ENCODE measurements around the gene CLGN.
"Not testable (repeated sequence)": the region's sequence is repeated elsewhere in the genome, so short reads cannot be mapped to it uniquely, and the experiment has no call there.

The CLGN gene

DNA sequence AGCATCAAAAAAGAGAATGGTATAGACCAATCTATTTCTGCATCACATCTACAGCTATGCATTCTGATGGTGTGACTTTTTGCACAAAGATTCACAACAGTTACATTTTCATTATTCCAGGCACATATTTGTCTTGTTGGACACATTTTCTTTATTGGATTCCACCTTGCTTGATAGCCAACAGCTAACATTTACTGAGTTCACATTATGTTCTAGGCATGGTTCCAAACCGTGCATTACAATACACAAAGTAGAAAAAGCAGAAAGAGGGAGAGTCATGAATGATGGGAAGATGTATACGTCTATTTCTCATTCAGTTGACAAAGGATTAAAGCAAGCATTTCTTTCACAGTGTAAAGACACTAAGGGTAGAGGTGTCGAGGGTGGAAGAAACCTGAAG lies 22.9 kb upstream of the CLGN start:
- Histone ChIP-seq H3K4me1 (ENCODE audit: insufficient read depth, low read length, poor library complexity, severe bottlenecking) (no peaks in the 10 kb centered on the region), H2AFZ (ENCODE audit: low read length) (no peak overlapping the region), H3F3A (ENCODE audit: low read depth) (no peaks in the 10 kb centered on the region), H3K9ac (ENCODE audit: low read depth, low read length, poor library complexity, severe bottlenecking) (no peak overlapping the region), H3K9me2 (replicated peaks; ENCODE audit: low read depth, low read length) (no peaks in the 10 kb centered on the region), H3K4me3 (ENCODE audit: low read length, poor library complexity, severe bottlenecking) (no peak overlapping the region), H3K4me2 (ENCODE audit: low read depth, low read length, poor library complexity, severe bottlenecking) (no peak overlapping the region), H3K9me3 (ENCODE audit: insufficient read depth, low read depth, low read length) (no peaks in the 10 kb centered on the region), H4K20me1 (ENCODE audit: insufficient read depth, low read length, poor library complexity, severe bottlenecking) (no peaks in the 10 kb centered on the region), H3K79me2 (ENCODE audit: insufficient read depth, low read length) (no peaks in the 10 kb centered on the region), H3K27me3 (ENCODE audit: insufficient read depth, low read length, poor library complexity, severe bottlenecking) (no peaks in the 10 kb centered on the region), H3K36me3 (ENCODE audit: insufficient read depth, low read length) (no peaks in the 10 kb centered on the region)
- TF ChIP-seq EZH2phosphoT487 (IDR thresholded peaks at IDR 0.05; ENCODE audit: borderline replicate concordance) = no peak
- TF ChIP-seq, protein P1, sequence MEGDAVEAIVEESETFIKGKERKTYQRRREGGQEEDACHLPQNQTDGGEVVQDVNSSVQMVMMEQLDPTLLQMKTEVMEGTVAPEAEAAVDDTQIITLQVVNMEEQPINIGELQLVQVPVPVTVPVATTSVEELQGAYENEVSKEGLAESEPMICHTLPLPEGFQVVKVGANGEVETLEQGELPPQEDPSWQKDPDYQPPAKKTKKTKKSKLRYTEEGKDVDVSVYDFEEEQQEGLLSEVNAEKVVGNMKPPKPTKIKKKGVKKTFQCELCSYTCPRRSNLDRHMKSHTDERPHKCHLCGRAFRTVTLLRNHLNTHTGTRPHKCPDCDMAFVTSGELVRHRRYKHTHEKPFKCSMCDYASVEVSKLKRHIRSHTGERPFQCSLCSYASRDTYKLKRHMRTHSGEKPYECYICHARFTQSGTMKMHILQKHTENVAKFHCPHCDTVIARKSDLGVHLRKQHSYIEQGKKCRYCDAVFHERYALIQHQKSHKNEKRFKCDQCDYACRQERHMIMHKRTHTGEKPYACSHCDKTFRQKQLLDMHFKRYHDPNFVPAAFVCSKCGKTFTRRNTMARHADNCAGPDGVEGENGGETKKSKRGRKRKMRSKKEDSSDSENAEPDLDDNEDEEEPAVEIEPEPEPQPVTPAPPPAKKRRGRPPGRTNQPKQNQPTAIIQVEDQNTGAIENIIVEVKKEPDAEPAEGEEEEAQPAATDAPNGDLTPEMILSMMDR (conservative IDR thresholded peaks at IDR 0.05; ENCODE audit: low read length) = no peak

DNA sequence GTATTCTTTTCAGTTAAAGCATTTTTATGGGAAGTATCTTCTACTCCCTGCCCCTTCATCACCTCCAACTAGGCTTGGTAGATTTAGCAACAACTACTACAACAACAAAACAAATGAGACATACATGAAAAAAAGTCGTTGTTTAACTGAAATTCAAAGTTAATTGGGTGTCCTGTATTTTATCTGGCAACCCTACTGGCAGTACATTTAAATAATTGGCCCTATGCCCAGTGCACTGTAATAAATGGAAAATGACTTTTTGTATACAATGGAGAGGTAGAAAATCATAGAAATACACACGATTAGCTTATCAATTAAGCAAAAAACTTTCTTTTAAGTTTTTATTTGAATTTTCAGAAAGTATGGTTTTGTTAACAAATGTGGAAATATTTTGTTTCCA lies 21.4 kb upstream of the CLGN start:
- no peak for TF ChIP-seq EZH2phosphoT487 (IDR thresholded peaks at IDR 0.05; ENCODE audit: borderline replicate concordance)
- TF ChIP-seq, protein P1 (conservative IDR thresholded peaks at IDR 0.05; ENCODE audit: low read length) = no peak
- Histone ChIP-seq H4K20me1 (ENCODE audit: insufficient read depth, low read length, poor library complexity, severe bottlenecking) (no peaks in the 10 kb centered on the region), H3K4me1 (ENCODE audit: insufficient read depth, low read length, poor library complexity, severe bottlenecking) (no peaks in the 10 kb centered on the region), H2AFZ (ENCODE audit: low read length) (no peak overlapping the region), H3K4me3 (ENCODE audit: low read length, poor library complexity, severe bottlenecking) (no peak overlapping the region), H3K9me2 (replicated peaks; ENCODE audit: low read depth, low read length) (no peaks in the 10 kb centered on the region), H3K9ac (ENCODE audit: low read depth, low read length, poor library complexity, severe bottlenecking) (no peak overlapping the region), H3F3A (ENCODE audit: low read depth) (no peaks in the 10 kb centered on the region), H3K27me3 (ENCODE audit: insufficient read depth, low read length, poor library complexity, severe bottlenecking) (no peaks in the 10 kb centered on the region), H3K36me3 (ENCODE audit: insufficient read depth, low read length) (no peaks in the 10 kb centered on the region), H3K9me3 (ENCODE audit: insufficient read depth, low read depth, low read length) (no peaks in the 10 kb centered on the region), H3K79me2 (ENCODE audit: insufficient read depth, low read length) (no peaks in the 10 kb centered on the region), H3K4me2 (ENCODE audit: low read depth, low read length, poor library complexity, severe bottlenecking) (no peak overlapping the region)

DNA sequence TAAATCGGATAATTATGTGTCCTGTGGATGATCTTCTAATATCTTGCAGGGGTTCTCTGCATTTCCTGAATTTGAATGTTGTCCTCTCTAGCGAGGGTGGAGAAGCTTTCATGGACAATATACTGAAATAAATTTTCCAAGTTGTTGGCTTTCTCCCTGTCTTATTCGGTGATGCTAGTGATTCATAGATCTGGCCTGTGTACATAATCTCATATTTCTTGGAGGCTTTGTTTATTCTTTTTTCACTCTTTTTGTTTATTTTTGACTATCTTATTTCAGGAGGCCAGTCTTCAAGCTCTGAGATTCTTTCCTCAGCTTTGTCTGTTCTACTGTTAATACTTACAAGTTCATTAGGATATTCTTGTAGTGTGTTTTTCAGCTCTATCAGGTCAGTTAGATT lies 20.7 kb upstream of the CLGN start:
- Histone ChIP-seq H3K79me2 (ENCODE audit: insufficient read depth, low read length) (no peaks in the 10 kb centered on the region), H3K9me2 (replicated peaks; ENCODE audit: low read depth, low read length) (no peaks in the 10 kb centered on the region), H3K9me3 (ENCODE audit: insufficient read depth, low read depth, low read length) (no peaks in the 10 kb centered on the region), H4K20me1 (ENCODE audit: insufficient read depth, low read length, poor library complexity, severe bottlenecking) (no peaks in the 10 kb centered on the region), H3F3A (ENCODE audit: low read depth) (no peaks in the 10 kb centered on the region), H3K9ac (ENCODE audit: low read depth, low read length, poor library complexity, severe bottlenecking) (no peak overlapping the region), H3K27me3 (ENCODE audit: insufficient read depth, low read length, poor library complexity, severe bottlenecking) (no peaks in the 10 kb centered on the region), H3K4me1 (ENCODE audit: insufficient read depth, low read length, poor library complexity, severe bottlenecking) (no peaks in the 10 kb centered on the region), H3K4me3 (ENCODE audit: low read length, poor library complexity, severe bottlenecking) (no peak overlapping the region), H3K4me2 (ENCODE audit: low read depth, low read length, poor library complexity, severe bottlenecking) (no peak overlapping the region), H3K36me3 (ENCODE audit: insufficient read depth, low read length) (no peaks in the 10 kb centered on the region), H2AFZ (ENCODE audit: low read length) (no peak overlapping the region)
- no peak for TF ChIP-seq EZH2phosphoT487 (IDR thresholded peaks at IDR 0.05; ENCODE audit: borderline replicate concordance)
- TF ChIP-seq, protein P1 (conservative IDR thresholded peaks at IDR 0.05; ENCODE audit: low read length) = no peak

DNA sequence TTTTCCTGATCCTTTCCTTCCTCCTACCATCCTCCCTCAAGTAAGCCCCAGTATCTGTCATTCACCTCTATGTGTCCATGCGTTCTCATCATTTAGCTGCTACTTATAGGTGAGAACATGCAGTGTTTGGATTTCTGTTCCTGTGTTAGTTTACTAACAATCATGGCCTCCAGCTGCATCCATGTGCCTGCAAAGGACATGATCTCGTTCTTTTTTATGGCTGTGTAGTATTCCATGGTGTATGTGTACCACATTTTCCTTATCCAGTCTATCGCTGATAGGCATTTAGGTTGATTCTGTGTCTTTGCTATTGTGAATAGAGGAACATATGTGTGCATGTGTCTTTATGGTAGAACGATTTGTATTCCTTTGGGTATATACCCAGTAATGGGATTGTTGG lies 16.9 kb upstream of the CLGN start:
- not testable (repeated sequence) for H3K4me1 ChIP-seq (ENCODE audit: insufficient read depth, low read length, poor library complexity, severe bottlenecking); H4K20me1 ChIP-seq (ENCODE audit: insufficient read depth, low read length, poor library complexity, severe bottlenecking); H3K9me2 ChIP-seq (replicated peaks; ENCODE audit: low read depth, low read length); H2AFZ ChIP-seq (ENCODE audit: low read length); H3K9me3 ChIP-seq (ENCODE audit: insufficient read depth, low read depth, low read length); H3K4me2 ChIP-seq (ENCODE audit: low read depth, low read length, poor library complexity, severe bottlenecking); H3K9ac ChIP-seq (ENCODE audit: low read depth, low read length, poor library complexity, severe bottlenecking); H3K79me2 ChIP-seq (ENCODE audit: insufficient read depth, low read length); H3K36me3 ChIP-seq (ENCODE audit: insufficient read depth, low read length); H3K27me3 ChIP-seq (ENCODE audit: insufficient read depth, low read length, poor library complexity, severe bottlenecking); H3K4me3 ChIP-seq (ENCODE audit: low read length, poor library complexity, severe bottlenecking); H3F3A ChIP-seq (ENCODE audit: low read depth)
